NB4 (cell line): ENCODE results near the gene GPR50.

Source experiments
- DNase-seq: peaks from one replicate; pipeline ENCODE4 v3.0.0; 2010; ENCODE audit warnings: low read depth
- H3K4me3 ChIP-seq: one replicate; pipeline ENCODE4 v1.5.1; 2011; ENCODE audit warnings: mild to moderate bottlenecking, low read depth, low read length, moderate library complexity
- MAX ChIP-seq: IDR thresholded peaks from 2 replicates; pipeline ENCODE4 v1.6.1; 2011; ENCODE audit warnings: low read depth, low read length
- MYC ChIP-seq: IDR thresholded peaks from 2 replicates; pipeline ENCODE4 v1.6.1; 2011; ENCODE audit warnings: low read depth, low read length
- POLR2A ChIP-seq: IDR thresholded peaks from 2 replicates; pipeline ENCODE4 v1.6.1; 2011; ENCODE audit warnings: mild to moderate bottlenecking; ENCODE audit not compliant: insufficient read length; ENCODE audit errors: extremely low read depth
- TF ChIP-seq, protein P1 (sequence below): IDR thresholded peaks from one replicate; pipeline ENCODE4 v1.5.1; 2012; ENCODE audit warnings: low read depth, low read length

GPR50 gene

GRCh38 chrX:151177141-151178027 lies 1.0 kb downstream of the GPR50 start:
- TF ChIP-seq MYC (no peak), MAX (no peak), POLR2A (no peak)
- TF ChIP-seq, protein P1, sequence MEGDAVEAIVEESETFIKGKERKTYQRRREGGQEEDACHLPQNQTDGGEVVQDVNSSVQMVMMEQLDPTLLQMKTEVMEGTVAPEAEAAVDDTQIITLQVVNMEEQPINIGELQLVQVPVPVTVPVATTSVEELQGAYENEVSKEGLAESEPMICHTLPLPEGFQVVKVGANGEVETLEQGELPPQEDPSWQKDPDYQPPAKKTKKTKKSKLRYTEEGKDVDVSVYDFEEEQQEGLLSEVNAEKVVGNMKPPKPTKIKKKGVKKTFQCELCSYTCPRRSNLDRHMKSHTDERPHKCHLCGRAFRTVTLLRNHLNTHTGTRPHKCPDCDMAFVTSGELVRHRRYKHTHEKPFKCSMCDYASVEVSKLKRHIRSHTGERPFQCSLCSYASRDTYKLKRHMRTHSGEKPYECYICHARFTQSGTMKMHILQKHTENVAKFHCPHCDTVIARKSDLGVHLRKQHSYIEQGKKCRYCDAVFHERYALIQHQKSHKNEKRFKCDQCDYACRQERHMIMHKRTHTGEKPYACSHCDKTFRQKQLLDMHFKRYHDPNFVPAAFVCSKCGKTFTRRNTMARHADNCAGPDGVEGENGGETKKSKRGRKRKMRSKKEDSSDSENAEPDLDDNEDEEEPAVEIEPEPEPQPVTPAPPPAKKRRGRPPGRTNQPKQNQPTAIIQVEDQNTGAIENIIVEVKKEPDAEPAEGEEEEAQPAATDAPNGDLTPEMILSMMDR, result no peak
- peak; percentile 11 for DNase-seq
- no peak overlapping the region for H3K4me3 ChIP-seq

DNA sequence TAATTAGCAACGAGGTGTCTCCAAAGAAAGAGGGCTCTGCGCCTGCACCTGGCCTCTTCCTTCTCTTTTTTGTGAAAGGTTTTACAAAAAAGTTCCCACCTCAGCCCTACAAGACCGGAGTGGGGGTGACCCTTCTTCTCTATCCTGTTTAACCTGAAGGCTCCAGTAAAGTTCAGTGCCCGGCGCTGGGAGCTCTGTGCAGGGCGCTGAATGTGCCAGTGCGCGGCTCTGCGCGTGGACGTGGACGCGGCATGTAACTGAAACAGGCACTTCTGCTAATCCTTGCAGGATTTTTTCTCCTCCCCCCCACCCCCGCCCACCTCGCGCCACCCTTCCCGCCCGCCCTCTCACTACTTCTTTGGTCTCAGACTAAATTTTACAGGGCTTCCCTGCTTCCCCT lies 2.4 kb downstream of the GPR50 start:
- no peak for DNase-seq
- TF ChIP-seq MAX, result no peak
- no peak for TF ChIP-seq POLR2A
- TF ChIP-seq, protein P1, result no peak
- TF ChIP-seq MYC, result no peak
- H3K4me3 ChIP-seq, result no peak overlapping the region

DNA sequence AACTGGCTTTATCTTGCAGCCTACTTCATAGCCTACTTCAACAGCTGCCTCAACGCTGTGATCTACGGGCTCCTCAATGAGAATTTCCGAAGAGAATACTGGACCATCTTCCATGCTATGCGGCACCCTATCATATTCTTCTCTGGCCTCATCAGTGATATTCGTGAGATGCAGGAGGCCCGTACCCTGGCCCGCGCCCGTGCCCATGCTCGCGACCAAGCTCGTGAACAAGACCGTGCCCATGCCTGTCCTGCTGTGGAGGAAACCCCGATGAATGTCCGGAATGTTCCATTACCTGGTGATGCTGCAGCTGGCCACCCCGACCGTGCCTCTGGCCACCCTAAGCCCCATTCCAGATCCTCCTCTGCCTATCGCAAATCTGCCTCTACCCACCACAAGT lies 4.0 kb downstream of the GPR50 start:
- no peak for DNase-seq
- TF ChIP-seq POLR2A, result no peak
- no peak for TF ChIP-seq MAX
- TF ChIP-seq, protein P1, result no peak
- TF ChIP-seq MYC, result no peak
- no peak overlapping the region for H3K4me3 ChIP-seq

GRCh38 chrX:151181088-151181487 lies 4.7 kb downstream of the GPR50 start:
- TF ChIP-seq, protein P1, result no peak
- no peak for TF ChIP-seq POLR2A
- no peak for TF ChIP-seq MAX
- TF ChIP-seq MYC, result no peak
- H3K4me3 ChIP-seq, result no peak overlapping the region
- no peak for DNase-seq

DNA sequence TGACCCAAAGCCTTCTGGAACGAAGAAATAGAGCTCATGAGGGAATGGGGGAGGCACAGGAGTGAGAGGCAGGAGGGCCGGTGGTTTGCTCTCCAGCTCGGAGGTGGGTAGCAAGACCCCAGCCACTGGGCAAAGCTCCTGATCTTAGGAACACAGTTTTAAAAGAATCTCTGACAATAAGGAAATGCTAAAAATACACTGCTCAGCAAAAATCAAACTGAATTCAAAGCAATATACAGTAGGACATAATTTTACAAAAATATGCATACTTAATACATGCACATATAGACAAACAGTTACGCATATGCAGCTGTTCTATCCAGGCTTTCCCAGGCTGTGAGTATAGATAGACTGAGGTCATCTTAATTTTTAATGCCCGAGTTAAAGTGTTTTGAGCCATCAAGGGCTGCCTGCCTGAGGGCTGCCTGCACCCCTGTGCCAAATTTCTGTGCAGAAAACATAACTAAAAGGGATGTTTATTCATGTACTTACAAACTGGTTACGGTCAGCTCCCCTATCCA lies 6.9 kb downstream of the GPR50 start:
- DNase-seq, result no peak
- no peak for TF ChIP-seq MAX
- H3K4me3 ChIP-seq, result no peak overlapping the region

- no peak for DNase-seq
- H3K4me3 ChIP-seq, result no peak overlapping the region
- TF ChIP-seq, protein P1, result no peak
- TF ChIP-seq MYC, result no peak
- no peak for TF ChIP-seq POLR2A
- no peak for TF ChIP-seq MAX
Observed at GRCh38 chrX:151183912-151184565, 7.7 kb downstream of the GPR50 start.
